Mucosa of descending colon (tissue), 3 donors: ENCODE measurements around the gene PKNOX2. TPM values are rescaled to one million over a fixed set of nuclear protein-coding genes. Genes with fewer than 3 reads are reported as not detected.

Source experiments
- ATAC-seq: fragments of 200-7000 bp; cut with Tn5 transposase; one replicate; pipeline ENCODE4 v1.9.1; 2020; ENCODE audit warnings: mild to moderate bottlenecking, moderate library complexity
- DNase-seq, 3 donors: peaks; one replicate each; pipeline ENCODE4 v3.0.0-alpha.2; 2020
- H3K36me3 ChIP-seq: fragments of 200-600 bp; one replicate; pipeline ENCODE4 v1.8.0; 2021; ENCODE audit warnings: low read depth, mild to moderate bottlenecking
- H3K4me1 ChIP-seq: fragments of 200-600 bp; one replicate; pipeline ENCODE4 v1.8.0; 2021; ENCODE audit warnings: low read depth, mild to moderate bottlenecking
- H3K4me3 ChIP-seq: fragments of 200-600 bp; one replicate; pipeline ENCODE4 v1.8.0; 2021; ENCODE audit warnings: mild to moderate bottlenecking
- H3K9me3 ChIP-seq: fragments of 200-600 bp; one replicate; pipeline ENCODE4 v1.8.0; 2021; ENCODE audit warnings: mild to moderate bottlenecking
- CTCF ChIP-seq: fragments of 200-600 bp; IDR thresholded peaks from one replicate; pipeline ENCODE4 v1.8.0; 2022; ENCODE audit warnings: antibody characterized with exemption, mild to moderate bottlenecking
- intact Hi-C, 2 donors: fragments of 100-400 bp; cut with DNase I in 1 of 2; cut with micrococcal nuclease in 1 of 2; formaldehyde crosslinking; loops; one replicate each; pipeline versions ENCODE4 v1.11.0 to v1.11.1; 2022; cut with DNase I, micrococcal nuclease
- total RNA-seq, 3 donors: library from RNA; stranded (reverse); fragmentation: NEBNext Ultra II Directional in 2 of 3; extraction: Animal tissue kit (Norgen Biotek cat#: 25700) in 2 of 3; gene quantifications; one replicate each; pipeline versions ENCODE4 v1.2.1 to v1.2.4, GENCODE V29; 2021 to 2023
- donor health status: DM: no; HTN: no; CAD: no; lungs with moderate emphysema.
- donor health status: DM: no; HTN: no; CAD: no.
- donor health status: DM: no; HTN: yes; CAD: no.

The PKNOX2 gene
- total RNA-seq, 3 donors from 2014 or later = 1.5 to 4.0 (median 1.9) TPM

- Histone ChIP-seq H3K4me3 (no peak overlapping the region), H3K9me3 (no peaks in the 10 kb centered on the region), H3K4me1 (no peaks in the 10 kb centered on the region), H3K36me3 (no peaks in the 10 kb centered on the region)
- intact Hi-C loops = no loop called here
- DNase-seq (no peak), ATAC-seq (no peak)
- TF ChIP-seq CTCF = no peak
These were observed 206.2 kb downstream of the PKNOX2 start for GRCh38 chr11:125370561-125371389.

DNA sequence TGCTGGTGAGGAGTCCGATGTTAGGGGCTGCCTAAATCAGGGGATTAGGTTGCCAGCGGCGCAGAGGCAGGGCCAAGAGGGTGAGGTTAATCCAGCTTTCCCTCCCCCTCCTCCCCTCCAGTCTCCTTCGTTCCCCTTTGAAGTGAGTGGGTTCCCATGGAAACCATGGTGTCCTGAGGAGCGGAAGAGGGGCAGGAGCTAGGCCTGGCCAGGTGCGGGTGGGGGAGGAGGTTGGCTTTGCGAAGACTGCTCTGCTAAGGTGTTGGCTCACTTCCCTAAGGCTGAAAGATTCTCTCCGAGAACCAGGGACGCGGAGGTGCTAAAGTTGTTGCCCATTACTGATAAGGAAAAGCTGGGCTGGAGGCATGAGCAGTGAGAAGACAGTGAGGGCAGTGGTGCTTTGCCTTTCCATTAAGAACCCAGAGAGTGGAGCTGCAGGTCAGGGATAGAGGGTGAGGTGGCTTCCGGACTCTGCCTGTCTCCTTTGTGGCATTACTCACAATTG is 206.9 kb downstream of the PKNOX2 start:
- TF ChIP-seq CTCF = no peak
- DNase-seq (no peak), ATAC-seq (no peak)
- H3K4me3 ChIP-seq = no peak overlapping the region
- H3K36me3 ChIP-seq = no peaks in the 10 kb centered on the region
- intact Hi-C loops = no loop called here
- no peaks in the 10 kb centered on the region for H3K4me1 ChIP-seq
- no peaks in the 10 kb centered on the region for H3K9me3 ChIP-seq

GRCh38 chr11:125372088-125372487 is 207.5 kb downstream of the PKNOX2 start:
- ATAC-seq (no peak), DNase-seq (no peak)
- no peak overlapping the region for H3K4me3 ChIP-seq
- no peak for TF ChIP-seq CTCF
- intact Hi-C loops = no loop called here
- H3K4me1 ChIP-seq = no peaks in the 10 kb centered on the region
- H3K36me3 ChIP-seq = no peaks in the 10 kb centered on the region
- H3K9me3 ChIP-seq = no peaks in the 10 kb centered on the region

- Histone ChIP-seq H3K4me1 (no peaks in the 10 kb centered on the region), H3K4me3 (no peak overlapping the region), H3K9me3 (no peaks in the 10 kb centered on the region), H3K36me3 (no peaks in the 10 kb centered on the region)
- DNase-seq (no peak), ATAC-seq (no peak)
- TF ChIP-seq CTCF = no peak
- intact Hi-C loops = no loop called here
These were observed 208.4 kb downstream of the PKNOX2 start for GRCh38 chr11:125372911-125373310.

- DNase-seq (no peak), ATAC-seq (no peak)
- Histone ChIP-seq H3K36me3 (no peaks in the 10 kb centered on the region), H3K9me3 (no peaks in the 10 kb centered on the region), H3K4me1 (no peaks in the 10 kb centered on the region), H3K4me3 (no peak overlapping the region)
- intact Hi-C loops = no loop called here
- TF ChIP-seq CTCF = no peak
These were observed 209.2 kb downstream of the PKNOX2 start for GRCh38 chr11:125373426-125374391.
